WTC11 (cell line): ENCODE measurements around the gene PCDH9. TPM values are rescaled to one million over a fixed set of nuclear protein-coding genes. Genes with fewer than 3 reads are reported as not detected.

Experiments used
- ATAC-seq: fragments of 200-7000 bp; cut with Tn5 transposase; 2 replicates; pipeline ENCODE4 v1.10.0; 2021; ENCODE audit warnings: mild to moderate bottlenecking, moderate library complexity
- CTCF ChIA-PET: fragments of 300-600 bp; sonication (Branson Sonifier 250); formaldehyde crosslinking; loops from one replicate; lab custom pipeline; 2021; ENCODE audit warnings: antibody characterized with exemption; lab: Charles Lee
- POLR2A ChIA-PET: fragments of 350-600 bp; sonication (Branson Sonifier 250); formaldehyde crosslinking; loops from one replicate; lab custom pipeline; 2021; ENCODE audit warnings: antibody characterized with exemption; lab: Charles Lee
- DNase-seq: peaks from one replicate; pipeline ENCODE4 v3.0.0; 2021; ENCODE audit warnings: low spot score
- H3K27ac Mint-ChIP-seq: 2 replicates; pipeline ENCODE4 v1.8.0; 2021; ENCODE audit warnings: mixed read lengths
- H3K27me3 Mint-ChIP-seq: 2 replicates; pipeline ENCODE4 v1.8.0; 2021; ENCODE audit warnings: low read depth, mild to moderate bottlenecking, moderate library complexity, mixed read lengths
- H3K36me3 Mint-ChIP-seq: 2 replicates; pipeline ENCODE4 v1.8.0; 2021; ENCODE audit warnings: mixed read lengths
- H3K4me1 Mint-ChIP-seq: 2 replicates; pipeline ENCODE4 v1.8.0; 2022; ENCODE audit warnings: mixed read lengths
- H3K4me3 Mint-ChIP-seq: 2 replicates; pipeline ENCODE4 v1.8.0; 2021; ENCODE audit warnings: mild to moderate bottlenecking, moderate library complexity, mixed read lengths
- H3K9me3 Mint-ChIP-seq: 2 replicates; pipeline ENCODE4 v1.8.0; 2021; ENCODE audit warnings: mixed read lengths
- ATF1 ChIP-seq: sonication (generic); formaldehyde crosslinking; IDR thresholded peaks from 2 replicates; pipeline ENCODE4 v1.8.1; 2023; ENCODE audit warnings: mild to moderate bottlenecking, moderate library complexity, missing genetic modification reagents
- CREM ChIP-seq: sonication (generic); formaldehyde crosslinking; IDR thresholded peaks from 2 replicates; pipeline ENCODE4 v1.8.1; 2022; ENCODE audit warnings: mild to moderate bottlenecking, missing genetic modification reagents, moderate library complexity
- FOXJ3 ChIP-seq: sonication (generic); formaldehyde crosslinking; IDR thresholded peaks from 2 replicates; pipeline ENCODE4 v1.9.0; 2021; ENCODE audit warnings: missing genetic modification reagents, mild to moderate bottlenecking, borderline replicate concordance
- FOXK1 ChIP-seq: sonication (generic); formaldehyde crosslinking; IDR thresholded peaks from 2 replicates; pipeline ENCODE4 v1.8.0; 2022; ENCODE audit warnings: mild to moderate bottlenecking, moderate library complexity, missing genetic modification reagents
- IRF2 ChIP-seq: sonication (generic); formaldehyde crosslinking; IDR thresholded peaks from 2 replicates; pipeline ENCODE4 v1.8.0; 2022; ENCODE audit warnings: low read depth, missing genetic modification reagents, borderline replicate concordance
- MXD4 ChIP-seq: fragments of 250-450 bp; sonication (Bioruptor Pico); IDR thresholded peaks from 2 replicates; pipeline ENCODE4 v1.8.0; 2021; ENCODE audit warnings: mild to moderate bottlenecking, moderate library complexity, borderline replicate concordance
- NR1H2 ChIP-seq: sonication (generic); formaldehyde crosslinking; IDR thresholded peaks from 2 replicates; pipeline ENCODE4 v1.9.0; 2021; ENCODE audit warnings: mild to moderate bottlenecking, moderate library complexity, missing genetic modification reagents
- SP1 ChIP-seq: sonication (generic); formaldehyde crosslinking; conservative IDR thresholded peaks from 2 replicates; pipeline ENCODE4 v1.8.1; 2022; ENCODE audit warnings: missing genetic modification reagents
- total RNA-seq: library from RNA; stranded (reverse); gene quantifications from 3 replicates; pipeline ENCODE4 v1.2.3, GENCODE V29; 2021
- TF ChIP-seq, protein P1 (sequence below): sonication (generic); formaldehyde crosslinking; IDR thresholded peaks from 2 replicates; pipeline ENCODE4 v1.8.1; 2023; ENCODE audit warnings: mild to moderate bottlenecking, missing genetic modification reagents, moderate library complexity
- TF ChIP-seq, protein P2 (sequence below): sonication (generic); formaldehyde crosslinking; IDR thresholded peaks from 2 replicates; pipeline ENCODE4 v1.8.0; 2022; ENCODE audit warnings: mild to moderate bottlenecking, missing genetic modification reagents
- TF ChIP-seq, protein P3 (sequence below): fragments of 250-450 bp; sonication (Bioruptor Pico); IDR thresholded peaks from 2 replicates; pipeline ENCODE4 v2.1.2; 2022; ENCODE audit warnings: mild to moderate bottlenecking, moderate library complexity
- TF ChIP-seq, protein P4 (sequence below): sonication (generic); formaldehyde crosslinking; IDR thresholded peaks from 2 replicates; pipeline ENCODE4 v1.8.1; 2022; ENCODE audit warnings: low read depth, missing genetic modification reagents, borderline replicate concordance
- TF ChIP-seq, protein P5 (sequence below): sonication (generic); formaldehyde crosslinking; IDR thresholded peaks from 2 replicates; pipeline ENCODE4 v1.8.0; 2022; ENCODE audit warnings: mild to moderate bottlenecking, missing genetic modification reagents
- TF ChIP-seq, protein P6 (sequence below): fragments of 250-450 bp; sonication (Bioruptor Pico); conservative IDR thresholded peaks from 2 replicates; pipeline ENCODE4 v1.9.0; 2021; ENCODE audit warnings: mild to moderate bottlenecking
- TF ChIP-seq, protein P7 (sequence below): sonication (generic); formaldehyde crosslinking; IDR thresholded peaks from 2 replicates; pipeline ENCODE4 v1.8.1; 2023; ENCODE audit warnings: mild to moderate bottlenecking, missing genetic modification reagents, borderline replicate concordance

Gene PCDH9
- total RNA-seq, 1 experiment from 2014 or later = 0.48 TPM

DNA sequence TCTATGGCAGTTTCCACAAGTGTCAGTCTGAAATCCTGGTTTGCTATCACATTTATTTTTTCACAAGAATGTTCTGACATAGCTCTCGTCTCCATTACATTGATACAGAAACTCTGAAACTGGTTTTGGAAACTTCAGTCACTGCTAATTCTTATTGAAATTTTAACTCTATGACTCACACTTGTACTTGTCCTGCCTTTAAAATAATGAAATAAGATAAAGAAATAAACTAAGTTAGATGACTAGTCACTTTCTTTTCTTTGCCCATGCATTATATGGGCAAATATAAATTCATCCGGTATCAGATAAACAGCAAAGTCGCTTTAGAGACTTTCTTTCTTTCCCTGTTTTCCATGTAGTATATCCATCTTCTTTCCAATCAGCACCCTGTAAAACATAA lies 257.5 kb downstream of the PCDH9 start:
- DNase-seq = no peak
- no peak for ATAC-seq
- no peak overlapping the region for H3K27ac Mint-ChIP-seq
- TF ChIP-seq, protein P1, sequence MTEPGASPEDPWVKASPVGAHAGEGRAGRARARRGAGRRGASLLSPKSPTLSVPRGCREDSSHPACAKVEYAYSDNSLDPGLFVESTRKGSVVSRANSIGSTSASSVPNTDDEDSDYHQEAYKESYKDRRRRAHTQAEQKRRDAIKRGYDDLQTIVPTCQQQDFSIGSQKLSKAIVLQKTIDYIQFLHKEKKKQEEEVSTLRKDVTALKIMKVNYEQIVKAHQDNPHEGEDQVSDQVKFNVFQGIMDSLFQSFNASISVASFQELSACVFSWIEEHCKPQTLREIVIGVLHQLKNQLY (CRISPR knock-in tag) = no peak
- TF ChIP-seq, protein P2, sequence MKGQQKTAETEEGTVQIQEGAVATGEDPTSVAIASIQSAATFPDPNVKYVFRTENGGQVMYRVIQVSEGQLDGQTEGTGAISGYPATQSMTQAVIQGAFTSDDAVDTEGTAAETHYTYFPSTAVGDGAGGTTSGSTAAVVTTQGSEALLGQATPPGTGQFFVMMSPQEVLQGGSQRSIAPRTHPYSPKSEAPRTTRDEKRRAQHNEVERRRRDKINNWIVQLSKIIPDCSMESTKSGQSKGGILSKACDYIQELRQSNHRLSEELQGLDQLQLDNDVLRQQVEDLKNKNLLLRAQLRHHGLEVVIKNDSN (CRISPR knock-in tag) = no peak
- no peak for TF ChIP-seq FOXJ3 (CRISPR knock-in tag)
- TF ChIP-seq, protein P3, sequence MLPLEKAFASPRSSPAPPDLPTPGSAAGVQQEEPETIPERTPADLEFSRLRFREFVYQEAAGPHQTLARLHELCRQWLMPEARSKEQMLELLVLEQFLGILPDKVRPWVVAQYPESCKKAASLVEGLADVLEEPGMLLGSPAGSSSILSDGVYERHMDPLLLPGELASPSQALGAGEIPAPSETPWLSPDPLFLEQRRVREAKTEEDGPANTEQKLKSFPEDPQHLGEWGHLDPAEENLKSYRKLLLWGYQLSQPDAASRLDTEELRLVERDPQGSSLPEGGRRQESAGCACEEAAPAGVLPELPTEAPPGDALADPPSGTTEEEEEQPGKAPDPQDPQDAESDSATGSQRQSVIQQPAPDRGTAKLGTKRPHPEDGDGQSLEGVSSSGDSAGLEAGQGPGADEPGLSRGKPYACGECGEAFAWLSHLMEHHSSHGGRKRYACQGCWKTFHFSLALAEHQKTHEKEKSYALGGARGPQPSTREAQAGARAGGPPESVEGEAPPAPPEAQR (CRISPR knock-in tag) = no peak
- TF ChIP-seq, all 79 proteins: peak for 0
- H3K4me1 Mint-ChIP-seq = peaks cover 23% of the 10 kb centered on the region
- H3K27me3 Mint-ChIP-seq = no peaks in the 10 kb centered on the region
- H3K9me3 Mint-ChIP-seq = no peaks in the 10 kb centered on the region
- CTCF ChIA-PET = no interaction called here
- H3K36me3 Mint-ChIP-seq = no peaks in the 10 kb centered on the region
- no peak overlapping the region for H3K4me3 Mint-ChIP-seq
- POLR2A ChIA-PET = no interaction called here

DNA sequence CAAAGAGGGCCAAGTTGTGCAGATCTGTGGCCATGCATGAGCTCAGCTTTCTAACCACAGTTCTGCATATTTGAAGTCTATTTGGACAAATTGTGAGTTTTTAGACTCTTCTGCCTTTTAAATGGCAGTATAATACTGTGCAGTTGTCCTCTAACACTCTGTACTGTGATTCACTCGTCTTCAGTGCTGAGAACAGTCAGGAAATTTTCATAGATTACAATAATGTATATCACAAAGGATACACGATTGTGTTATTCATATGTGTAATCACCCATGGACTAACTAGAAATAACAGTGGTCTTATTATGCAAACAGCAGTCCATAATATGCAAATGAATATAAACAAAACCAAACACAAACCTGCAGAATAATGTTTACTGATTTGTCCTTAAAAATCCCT lies 259.1 kb downstream of the PCDH9 start:
- Mint-ChIP-seq H3K27me3 (no peaks in the 10 kb centered on the region), H3K9me3 (no peaks in the 10 kb centered on the region), H3K36me3 (no peaks in the 10 kb centered on the region), H3K27ac (no peak overlapping the region), H3K4me3 (no peak overlapping the region), H3K4me1 (peaks cover 23% of the 10 kb centered on the region)
- ATAC-seq (no peak), DNase-seq (no peak)
- TF ChIP-seq MXD4 (CRISPR knock-in tag) (no peak), SP1 (CRISPR knock-in tag) (no peak), CREM (CRISPR knock-in tag) (no peak), ATF1 (CRISPR knock-in tag) (no peak), FOXK1 (CRISPR knock-in tag) (no peak), IRF2 (CRISPR knock-in tag) (no peak)
- TF ChIP-seq, protein P4, sequence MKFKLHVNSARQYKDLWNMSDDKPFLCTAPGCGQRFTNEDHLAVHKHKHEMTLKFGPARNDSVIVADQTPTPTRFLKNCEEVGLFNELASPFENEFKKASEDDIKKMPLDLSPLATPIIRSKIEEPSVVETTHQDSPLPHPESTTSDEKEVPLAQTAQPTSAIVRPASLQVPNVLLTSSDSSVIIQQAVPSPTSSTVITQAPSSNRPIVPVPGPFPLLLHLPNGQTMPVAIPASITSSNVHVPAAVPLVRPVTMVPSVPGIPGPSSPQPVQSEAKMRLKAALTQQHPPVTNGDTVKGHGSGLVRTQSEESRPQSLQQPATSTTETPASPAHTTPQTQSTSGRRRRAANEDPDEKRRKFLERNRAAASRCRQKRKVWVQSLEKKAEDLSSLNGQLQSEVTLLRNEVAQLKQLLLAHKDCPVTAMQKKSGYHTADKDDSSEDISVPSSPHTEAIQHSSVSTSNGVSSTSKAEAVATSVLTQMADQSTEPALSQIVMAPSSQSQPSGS (CRISPR knock-in tag) = no peak
- TF ChIP-seq, protein P5, sequence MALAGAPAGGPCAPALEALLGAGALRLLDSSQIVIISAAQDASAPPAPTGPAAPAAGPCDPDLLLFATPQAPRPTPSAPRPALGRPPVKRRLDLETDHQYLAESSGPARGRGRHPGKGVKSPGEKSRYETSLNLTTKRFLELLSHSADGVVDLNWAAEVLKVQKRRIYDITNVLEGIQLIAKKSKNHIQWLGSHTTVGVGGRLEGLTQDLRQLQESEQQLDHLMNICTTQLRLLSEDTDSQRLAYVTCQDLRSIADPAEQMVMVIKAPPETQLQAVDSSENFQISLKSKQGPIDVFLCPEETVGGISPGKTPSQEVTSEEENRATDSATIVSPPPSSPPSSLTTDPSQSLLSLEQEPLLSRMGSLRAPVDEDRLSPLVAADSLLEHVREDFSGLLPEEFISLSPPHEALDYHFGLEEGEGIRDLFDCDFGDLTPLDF (CRISPR knock-in tag) = no peak
- TF ChIP-seq, protein P6, sequence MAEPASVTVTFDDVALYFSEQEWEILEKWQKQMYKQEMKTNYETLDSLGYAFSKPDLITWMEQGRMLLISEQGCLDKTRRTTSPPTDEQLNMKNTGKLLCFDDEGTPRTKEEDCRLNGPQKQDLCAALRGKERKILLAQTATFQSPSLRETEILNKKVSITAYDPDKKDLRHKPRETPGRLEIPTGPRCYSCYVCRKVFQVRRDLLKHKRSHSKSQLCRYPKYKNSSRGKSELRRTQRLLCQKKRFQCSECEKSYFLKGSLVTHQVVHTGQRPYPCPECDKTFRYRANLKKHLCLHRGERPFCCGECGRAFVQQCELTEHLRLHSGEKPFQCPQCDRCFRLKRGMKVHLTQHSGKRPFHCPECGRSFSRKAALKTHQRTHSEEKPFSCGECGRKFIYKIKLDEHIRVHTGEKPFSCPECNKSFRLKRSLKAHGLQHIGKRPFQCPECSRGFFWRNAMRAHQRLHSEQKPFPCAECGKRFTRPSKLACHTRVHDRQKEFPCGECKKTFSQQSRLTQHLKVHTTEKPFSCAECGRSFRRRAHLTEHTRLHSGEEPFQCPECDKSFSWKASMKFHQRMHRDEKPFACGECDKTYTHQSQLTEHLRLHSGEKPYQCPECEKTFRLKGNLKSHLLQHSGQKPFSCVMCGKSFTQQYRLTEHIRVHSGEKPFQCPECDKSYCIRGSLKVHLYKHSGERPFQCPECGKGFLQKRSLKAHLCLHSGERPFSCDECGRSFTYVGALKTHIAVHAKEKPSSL = no peak
- POLR2A ChIA-PET = no interaction called here
- CTCF ChIA-PET = no interaction called here

DNA sequence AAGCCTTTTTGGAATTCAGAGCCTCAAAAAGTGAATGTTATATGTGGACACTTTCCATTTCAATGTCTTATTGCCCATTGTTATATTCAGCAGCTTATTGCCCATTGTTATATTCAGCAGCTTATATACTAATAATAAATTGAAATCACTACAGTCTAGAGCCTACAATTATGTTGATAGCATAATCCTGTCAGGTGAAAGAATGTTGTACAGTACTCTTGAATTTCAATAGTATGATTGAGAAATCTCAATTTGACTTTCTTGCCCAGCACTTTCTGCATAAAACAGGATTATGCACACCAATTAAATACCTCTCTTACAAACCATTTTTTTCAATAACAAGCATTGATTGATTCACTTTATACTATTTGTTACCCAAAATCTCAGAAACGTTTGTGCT lies 260.8 kb downstream of the PCDH9 start:
- Mint-ChIP-seq H3K9me3 (no peaks in the 10 kb centered on the region), H3K27ac (no peak overlapping the region), H3K4me1 (peaks cover 22% of the 10 kb centered on the region), H3K36me3 (no peaks in the 10 kb centered on the region), H3K4me3 (no peak overlapping the region), H3K27me3 (no peaks in the 10 kb centered on the region)
- ATAC-seq = no peak
- POLR2A ChIA-PET = no interaction called here
- CTCF ChIA-PET = interaction anchor here (1.6 kb wide), 1 partner anchor 25 kb away, joined by 4 read pairs; no protein-coding TSS in a partner anchor
- no peak for DNase-seq
- TF ChIP-seq, protein P7, sequence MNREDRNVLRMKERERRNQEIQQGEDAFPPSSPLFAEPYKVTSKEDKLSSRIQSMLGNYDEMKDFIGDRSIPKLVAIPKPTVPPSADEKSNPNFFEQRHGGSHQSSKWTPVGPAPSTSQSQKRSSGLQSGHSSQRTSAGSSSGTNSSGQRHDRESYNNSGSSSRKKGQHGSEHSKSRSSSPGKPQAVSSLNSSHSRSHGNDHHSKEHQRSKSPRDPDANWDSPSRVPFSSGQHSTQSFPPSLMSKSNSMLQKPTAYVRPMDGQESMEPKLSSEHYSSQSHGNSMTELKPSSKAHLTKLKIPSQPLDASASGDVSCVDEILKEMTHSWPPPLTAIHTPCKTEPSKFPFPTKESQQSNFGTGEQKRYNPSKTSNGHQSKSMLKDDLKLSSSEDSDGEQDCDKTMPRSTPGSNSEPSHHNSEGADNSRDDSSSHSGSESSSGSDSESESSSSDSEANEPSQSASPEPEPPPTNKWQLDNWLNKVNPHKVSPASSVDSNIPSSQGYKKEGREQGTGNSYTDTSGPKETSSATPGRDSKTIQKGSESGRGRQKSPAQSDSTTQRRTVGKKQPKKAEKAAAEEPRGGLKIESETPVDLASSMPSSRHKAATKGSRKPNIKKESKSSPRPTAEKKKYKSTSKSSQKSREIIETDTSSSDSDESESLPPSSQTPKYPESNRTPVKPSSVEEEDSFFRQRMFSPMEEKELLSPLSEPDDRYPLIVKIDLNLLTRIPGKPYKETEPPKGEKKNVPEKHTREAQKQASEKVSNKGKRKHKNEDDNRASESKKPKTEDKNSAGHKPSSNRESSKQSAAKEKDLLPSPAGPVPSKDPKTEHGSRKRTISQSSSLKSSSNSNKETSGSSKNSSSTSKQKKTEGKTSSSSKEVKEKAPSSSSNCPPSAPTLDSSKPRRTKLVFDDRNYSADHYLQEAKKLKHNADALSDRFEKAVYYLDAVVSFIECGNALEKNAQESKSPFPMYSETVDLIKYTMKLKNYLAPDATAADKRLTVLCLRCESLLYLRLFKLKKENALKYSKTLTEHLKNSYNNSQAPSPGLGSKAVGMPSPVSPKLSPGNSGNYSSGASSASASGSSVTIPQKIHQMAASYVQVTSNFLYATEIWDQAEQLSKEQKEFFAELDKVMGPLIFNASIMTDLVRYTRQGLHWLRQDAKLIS (CRISPR knock-in tag) = no peak
- no peak for TF ChIP-seq NR1H2 (CRISPR knock-in tag)
